Thymus (tissue), 11 donors: ENCODE measurements around the gene ARHGAP44. TPM values are rescaled to one million over a fixed set of nuclear protein-coding genes. Genes with fewer than 3 reads are reported as not detected.
"Not testable (repeated sequence)": the region's sequence is repeated elsewhere in the genome, so short reads cannot be mapped to it uniquely, and the experiment has no call there.

Experiments used
- DNase-seq, 9 donors: peaks; one replicate each; pipeline ENCODE4 v3.0.0-alpha.2; 2013; ENCODE audit warnings: low spot score in 9 of 9, low read depth in 6 of 9, missing footprints in 1 of 9
- H3K27ac ChIP-seq, 2 donors: one replicate each; pipeline ENCODE4 v1.5.1; 2013; ENCODE audit warnings: control low read depth in 1 of 2, low read depth in 1 of 2, low read length in 1 of 2, mild to moderate bottlenecking in 1 of 2, moderate library complexity in 1 of 2
- H3K27me3 ChIP-seq, 2 donors: one replicate each; pipeline ENCODE4 v1.5.1; 2013; ENCODE audit warnings: low read length in 1 of 2; ENCODE audit not compliant: control insufficient read depth in 2 of 2, insufficient read depth in 1 of 2
- H3K36me3 ChIP-seq, 2 donors: one replicate each; pipeline ENCODE4 v1.5.1; 2013; ENCODE audit warnings: low read length in 1 of 2, mild to moderate bottlenecking in 1 of 2, moderate library complexity in 1 of 2; ENCODE audit not compliant: control insufficient read depth in 2 of 2, insufficient read depth in 2 of 2
- H3K4me1 ChIP-seq, 2 donors: one replicate each; pipeline ENCODE4 v1.5.1; 2013; ENCODE audit warnings: low read length in 2 of 2; ENCODE audit not compliant: control insufficient read depth in 2 of 2, insufficient read depth in 2 of 2
- H3K4me3 ChIP-seq, 2 donors: one replicate each; pipeline ENCODE4 v1.5.1; 2013; ENCODE audit warnings: low read length in 2 of 2, control low read depth in 1 of 2, mild to moderate bottlenecking in 1 of 2
- H3K9me3 ChIP-seq, 2 donors: one replicate each; pipeline ENCODE4 v1.5.1; 2013; ENCODE audit warnings: low read length in 1 of 2, mild to moderate bottlenecking in 1 of 2; ENCODE audit not compliant: control insufficient read depth in 2 of 2, insufficient read depth in 1 of 2
- WGBS: extraction: QIAGEN DNeasy Blood & Tissue Kit; methylation state at CpG from one replicate; pipeline ENCODE4 v1.1.7; 2013; 5-methylcytosine and 5-hydroxymethylcytosine counted together
- polyA plus RNA-seq: library from polyadenylated mRNA; stranded (reverse); fragments of 200-250 nt; gene quantifications from one replicate; pipeline ENCODE4 v1.2.3, GENCODE V29; 2013
- total RNA-seq: library from RNA; stranded (reverse); fragments of 120-200 nt; gene quantifications from one replicate; pipeline ENCODE4 v1.2.4, GENCODE V29; 2013
- donor health status: healthy.

The ARHGAP44 gene
- total and polyA plus RNA-seq, 2 donors = 0.61 to 2.2 TPM

GRCh38 chr17:12973496-12974004, 184.3 kb downstream of the ARHGAP44 start:
- Histone ChIP-seq H3K4me1 (no peaks in the 10 kb centered on the region), H3K27me3 (peaks cover 7 to 13% of the 10 kb centered on the region in 2 donors), H3K36me3 (no peaks in the 10 kb centered on the region), H3K27ac (no peak overlapping the region), H3K9me3 (no peaks in the 10 kb centered on the region), H3K4me3 (no peak overlapping the region)
- DNase-seq = no peak
- 13% methylated on average over 16 of the region's 16 CpGs for WGBS

- peaks cover 7 to 13% of the 10 kb centered on the region in 2 donors for H3K27me3 ChIP-seq
- H3K27ac ChIP-seq = no peak overlapping the region
- H3K4me1 ChIP-seq = no peaks in the 10 kb centered on the region
- H3K9me3 ChIP-seq = no peaks in the 10 kb centered on the region
- no peaks in the 10 kb centered on the region for H3K36me3 ChIP-seq
- no peak for DNase-seq
- no peak overlapping the region for H3K4me3 ChIP-seq
- 9% methylated on average over 40 of the region's 40 CpGs for WGBS
These were observed 184.8 kb downstream of the ARHGAP44 start for GRCh38 chr17:12974005-12974531.

GRCh38 chr17:12977008-12977751, 187.9 kb downstream of the ARHGAP44 start:
- H3K27me3 ChIP-seq = peaks cover 7 to 13% of the 10 kb centered on the region in 2 donors
- no peak overlapping the region for H3K4me3 ChIP-seq
- no peak for DNase-seq
- 80% methylated on average over 13 of the region's 13 CpGs for WGBS
- no peaks in the 10 kb centered on the region for H3K36me3 ChIP-seq
- no peaks in the 10 kb centered on the region for H3K4me1 ChIP-seq
- H3K9me3 ChIP-seq = no peaks in the 10 kb centered on the region
- no peak overlapping the region for H3K27ac ChIP-seq

GRCh38 chr17:12978787-12979186, 189.5 kb downstream of the ARHGAP44 start:
- H3K27ac ChIP-seq, H3K4me3 ChIP-seq, H3K9me3 ChIP-seq, H3K4me1 ChIP-seq, H3K27me3 ChIP-seq, DNase-seq, H3K36me3 ChIP-seq: not testable (repeated sequence)
- 97% methylated on average over 6 of the region's 6 CpGs for WGBS

DNA sequence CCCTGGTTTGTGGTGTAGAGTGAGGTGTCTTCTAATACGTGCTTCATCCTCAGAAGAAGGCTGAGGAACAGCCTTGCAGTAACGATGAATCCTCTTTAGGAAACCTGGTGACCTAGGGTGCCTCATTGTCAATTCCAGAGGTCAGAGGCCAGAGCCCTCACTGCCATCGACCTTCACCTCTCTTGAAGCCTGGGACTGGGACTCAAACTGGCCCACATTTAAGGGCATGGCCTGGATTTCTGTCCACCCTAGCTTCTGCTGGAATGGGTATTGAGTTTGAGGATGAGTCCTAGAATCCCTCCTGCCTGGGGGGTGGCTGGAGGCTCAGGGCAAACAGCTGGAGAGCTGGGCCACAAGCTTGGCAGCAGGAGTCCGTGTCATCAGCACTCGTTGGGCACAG, 189.9 kb downstream of the ARHGAP44 start:
- Histone ChIP-seq H3K4me3 (no peak overlapping the region), H3K9me3 (no peaks in the 10 kb centered on the region), H3K4me1 (no peaks in the 10 kb centered on the region), H3K27me3 (peaks cover under 1 to 2% of the 10 kb centered on the region in 2 donors), H3K36me3 (no peaks in the 10 kb centered on the region), H3K27ac (no peak overlapping the region)
- no peak for DNase-seq
- WGBS = 94% methylated on average over 5 of the region's 5 CpGs

DNA sequence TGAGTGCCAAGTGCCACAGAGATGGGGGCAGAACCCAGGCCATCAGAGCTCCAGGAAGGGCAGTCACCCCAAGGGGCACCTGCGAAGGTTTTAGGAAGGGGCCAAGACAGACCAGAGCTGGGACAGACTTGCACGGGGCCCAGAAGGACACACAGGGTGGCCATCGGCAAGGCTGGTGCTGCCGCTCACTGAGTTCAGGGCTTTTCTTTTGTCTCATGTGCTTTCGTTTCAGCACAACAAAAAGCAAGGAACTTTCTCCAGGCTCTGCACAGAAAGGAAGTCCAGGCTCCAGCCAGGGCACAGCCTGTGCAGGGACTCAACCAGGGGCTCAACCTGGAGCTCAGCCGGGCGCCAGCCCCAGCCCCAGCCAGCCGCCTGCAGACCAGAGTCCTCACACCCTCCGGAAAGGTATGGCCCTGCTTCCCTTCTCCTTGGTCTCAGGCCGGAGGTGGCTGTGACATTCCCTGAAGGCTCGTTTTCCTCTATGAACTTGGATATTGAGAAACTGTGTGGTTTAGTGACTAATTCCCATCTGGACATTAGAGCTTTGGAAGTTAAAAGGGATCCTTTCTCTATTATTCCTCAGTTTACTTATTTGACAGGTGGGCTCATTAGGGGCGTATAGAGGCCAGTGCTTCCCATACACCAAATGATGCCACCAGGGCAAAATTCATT, 190.7 kb downstream of the ARHGAP44 start:
- H3K4me3 ChIP-seq = no peak overlapping the region
- H3K27me3 ChIP-seq = no peaks in the 10 kb centered on the region
- no peaks in the 10 kb centered on the region for H3K4me1 ChIP-seq
- H3K36me3 ChIP-seq = no peaks in the 10 kb centered on the region
- WGBS = 94% methylated on average over 12 of the region's 12 CpGs
- no peaks in the 10 kb centered on the region for H3K9me3 ChIP-seq
- no peak overlapping the region for H3K27ac ChIP-seq
- DNase-seq = no peak

DNA sequence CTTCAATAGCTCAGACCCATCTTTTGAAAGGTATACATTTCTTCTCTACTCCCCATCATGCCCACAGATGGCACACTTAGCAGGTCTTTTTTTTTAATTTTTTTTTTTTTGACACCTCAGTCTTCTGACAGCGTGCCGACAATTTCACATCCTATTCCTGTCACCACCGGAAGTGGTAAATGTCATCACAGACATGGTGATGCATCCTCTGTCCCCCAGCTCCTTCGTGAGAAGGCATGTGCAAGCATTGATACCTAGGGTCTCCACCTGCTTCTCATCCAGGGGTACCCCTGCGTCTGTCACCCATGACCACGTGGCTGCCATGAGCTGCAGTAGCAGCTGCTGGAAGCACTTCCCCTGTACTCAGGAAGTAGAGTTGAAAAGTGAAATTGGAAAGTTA, 192.9 kb downstream of the ARHGAP44 start:
- WGBS = 73% methylated on average over 6 of the region's 6 CpGs
- DNase-seq = no peak
- Histone ChIP-seq H3K36me3 (no peaks in the 10 kb centered on the region), H3K4me3 (no peak overlapping the region), H3K9me3 (no peaks in the 10 kb centered on the region), H3K27me3 (no peaks in the 10 kb centered on the region), H3K4me1 (no peaks in the 10 kb centered on the region), H3K27ac (no peak overlapping the region)

GRCh38 chr17:12983991-12984884, 194.9 kb downstream of the ARHGAP44 start:
- H3K9me3 ChIP-seq = no peaks in the 10 kb centered on the region
- no peaks in the 10 kb centered on the region for H3K27me3 ChIP-seq
- no peak overlapping the region for H3K27ac ChIP-seq
- no peak overlapping the region for H3K4me3 ChIP-seq
- DNase-seq = no peak
- WGBS = 94% methylated on average over 21 of the region's 21 CpGs
- no peaks in the 10 kb centered on the region for H3K36me3 ChIP-seq
- H3K4me1 ChIP-seq = no peaks in the 10 kb centered on the region
